GM10847 (cell line): ENCODE data around the gene SLC12A2.

Experiments used
- POLR2A ChIP-seq: IDR thresholded peaks from 2 replicates; pipeline ENCODE4 v1.6.1; 2011; ENCODE audit not compliant: insufficient read length; ENCODE audit errors: extremely low read depth

Gene SLC12A2

GRCh38 chr5:128084228-128085167 is 932 bp downstream of the SLC12A2 start:
- TF ChIP-seq POLR2A, result no peak

GRCh38 chr5:128085413-128085812 is 1.8 kb downstream of the SLC12A2 start:
- TF ChIP-seq POLR2A, result no peak

- TF ChIP-seq POLR2A, result no peak
These were observed 8.0 kb downstream of the SLC12A2 start for GRCh38 chr5:128091579-128091978.

GRCh38 chr5:128092144-128092543 is 8.6 kb downstream of the SLC12A2 start:
- no peak for TF ChIP-seq POLR2A

GRCh38 chr5:128093368-128093767 is 9.8 kb downstream of the SLC12A2 start:
- TF ChIP-seq POLR2A, result no peak

- TF ChIP-seq POLR2A, result no peak
These were observed 13.7 kb downstream of the SLC12A2 start for GRCh38 chr5:128097224-128097623.

- no peak for TF ChIP-seq POLR2A
These were observed 14.2 kb downstream of the SLC12A2 start for GRCh38 chr5:128097781-128098180.

GRCh38 chr5:128099944-128100343 is 16.4 kb downstream of the SLC12A2 start:
- no peak for TF ChIP-seq POLR2A

- TF ChIP-seq POLR2A, result no peak
These were observed 17.4 kb downstream of the SLC12A2 start for GRCh38 chr5:128100860-128101557.

- TF ChIP-seq POLR2A, result no peak
These were observed 18.1 kb downstream of the SLC12A2 start for GRCh38 chr5:128101676-128102075.

GRCh38 chr5:128105203-128105602 is 21.6 kb downstream of the SLC12A2 start:
- TF ChIP-seq POLR2A, result no peak

- no peak for TF ChIP-seq POLR2A
These were observed 25.6 kb downstream of the SLC12A2 start for GRCh38 chr5:128109138-128109537.

GRCh38 chr5:128109766-128110165 is 26.2 kb downstream of the SLC12A2 start:
- no peak for TF ChIP-seq POLR2A

GRCh38 chr5:128111818-128112448 is 28.4 kb downstream of the SLC12A2 start:
- no peak for TF ChIP-seq POLR2A

GRCh38 chr5:128116445-128116844 is 32.9 kb downstream of the SLC12A2 start:
- no peak for TF ChIP-seq POLR2A

GRCh38 chr5:128118214-128118613 is 34.6 kb downstream of the SLC12A2 start:
- no peak for TF ChIP-seq POLR2A
